GM18508 (cell line): Measurements from ENCODE around the gene C2CD2.

Source experiments
- ATAC-seq: cut with Tn5 transposase; IDR thresholded peaks from one replicate; pipeline ENCODE4 v1.9.1; 2021; ENCODE audit warnings: moderate number of reproducible peaks; ENCODE audit not compliant: insufficient read depth, unreplicated experiment

The C2CD2 gene

GRCh38 chr21:41873426-41873825, 80.4 kb downstream of the C2CD2 start:
- ATAC-seq, result no peak

GRCh38 chr21:41873005-41873404, 80.8 kb downstream of the C2CD2 start:
- ATAC-seq, result no peak

DNA sequence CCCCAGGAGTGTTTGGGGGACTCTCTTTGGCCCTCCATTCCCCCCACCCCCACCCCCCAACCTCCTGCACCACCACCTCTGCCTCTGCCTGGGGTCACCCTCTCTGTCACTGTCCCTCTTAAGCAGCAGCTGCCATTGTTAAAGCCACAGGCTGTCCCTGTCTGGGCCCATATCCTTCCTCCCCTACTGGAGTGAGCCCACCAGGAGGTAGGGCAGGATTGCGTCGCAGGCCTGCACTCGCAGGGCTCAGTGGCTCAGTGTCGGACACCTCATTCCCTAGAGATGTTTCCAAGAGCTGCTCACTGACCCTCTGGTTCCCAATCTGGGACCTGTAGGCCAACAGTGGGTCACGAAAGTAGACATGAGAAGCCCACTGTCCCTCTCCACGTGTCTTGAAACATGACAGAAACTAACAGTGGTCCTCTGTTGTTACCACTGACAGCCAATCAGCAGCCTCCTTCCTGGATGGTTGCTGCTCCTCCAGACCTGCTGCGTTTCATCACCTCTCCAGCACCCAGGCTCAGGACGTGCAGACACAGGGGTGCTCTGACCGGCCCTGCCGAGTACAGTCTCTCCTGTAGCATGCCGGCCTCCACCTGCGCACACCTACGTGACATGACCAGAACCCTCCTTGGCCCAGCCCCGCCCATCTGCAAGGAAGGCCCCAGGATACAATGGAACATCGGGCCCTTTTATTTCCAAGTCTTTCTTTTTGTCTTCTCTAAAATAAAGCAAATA, 82.4 kb downstream of the C2CD2 start:
- no peak for ATAC-seq

DNA sequence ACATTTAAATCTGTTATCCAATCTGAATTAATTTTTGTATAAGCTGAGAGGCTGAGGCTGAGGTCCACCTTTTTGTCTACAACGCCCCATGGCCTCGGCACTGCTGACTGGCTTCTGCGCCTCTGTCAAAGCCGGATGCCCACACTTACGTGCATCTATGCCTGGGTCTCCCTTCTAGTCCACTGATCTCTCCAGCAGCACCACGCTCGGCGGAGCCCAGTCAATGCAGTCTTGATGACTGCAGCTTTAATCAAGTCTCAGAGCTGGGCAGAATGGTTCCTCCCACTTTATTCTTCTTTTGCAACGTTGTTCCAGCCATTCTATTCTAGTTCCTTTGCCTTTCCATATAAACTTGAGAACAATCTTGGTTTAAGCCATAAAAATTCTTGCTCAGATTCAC, 84.0 kb downstream of the C2CD2 start:
- no peak for ATAC-seq

DNA sequence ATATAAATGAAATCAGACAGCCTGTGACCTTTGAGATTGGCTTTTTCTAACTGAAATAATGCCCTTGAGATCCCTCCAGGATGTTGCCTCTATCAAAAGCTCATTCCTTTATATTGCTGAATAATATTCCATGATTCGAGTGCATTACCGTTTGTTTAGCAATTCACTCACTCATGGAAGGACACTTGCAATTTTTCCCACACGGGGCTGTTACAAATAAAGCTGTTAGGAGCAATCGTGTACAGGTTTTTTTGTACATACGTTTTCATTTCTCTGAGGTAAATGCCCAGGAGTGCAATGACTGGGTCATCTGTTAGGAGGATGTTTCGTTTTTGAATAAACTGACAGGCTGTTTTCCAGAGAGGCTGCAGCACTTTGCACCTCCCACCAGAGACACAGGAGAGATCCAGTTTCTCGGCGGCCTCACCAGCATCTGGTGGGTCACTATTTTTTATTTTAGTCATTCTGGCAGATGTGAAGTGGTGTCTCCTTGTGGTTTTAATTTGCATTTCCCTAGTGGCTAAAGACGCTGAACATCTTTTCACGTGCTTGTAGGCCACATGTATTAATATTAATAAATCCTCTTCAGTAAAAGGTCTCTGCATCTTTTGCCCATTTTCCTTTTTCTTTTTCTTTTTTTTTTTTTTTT, 85.6 kb downstream of the C2CD2 start:
- ATAC-seq, result peak; percentile 38

- no peak for ATAC-seq
These were observed 86.5 kb downstream of the C2CD2 start for GRCh38 chr21:41867313-41867712.

GRCh38 chr21:41866274-41866809, 87.5 kb downstream of the C2CD2 start:
- no peak for ATAC-seq

DNA sequence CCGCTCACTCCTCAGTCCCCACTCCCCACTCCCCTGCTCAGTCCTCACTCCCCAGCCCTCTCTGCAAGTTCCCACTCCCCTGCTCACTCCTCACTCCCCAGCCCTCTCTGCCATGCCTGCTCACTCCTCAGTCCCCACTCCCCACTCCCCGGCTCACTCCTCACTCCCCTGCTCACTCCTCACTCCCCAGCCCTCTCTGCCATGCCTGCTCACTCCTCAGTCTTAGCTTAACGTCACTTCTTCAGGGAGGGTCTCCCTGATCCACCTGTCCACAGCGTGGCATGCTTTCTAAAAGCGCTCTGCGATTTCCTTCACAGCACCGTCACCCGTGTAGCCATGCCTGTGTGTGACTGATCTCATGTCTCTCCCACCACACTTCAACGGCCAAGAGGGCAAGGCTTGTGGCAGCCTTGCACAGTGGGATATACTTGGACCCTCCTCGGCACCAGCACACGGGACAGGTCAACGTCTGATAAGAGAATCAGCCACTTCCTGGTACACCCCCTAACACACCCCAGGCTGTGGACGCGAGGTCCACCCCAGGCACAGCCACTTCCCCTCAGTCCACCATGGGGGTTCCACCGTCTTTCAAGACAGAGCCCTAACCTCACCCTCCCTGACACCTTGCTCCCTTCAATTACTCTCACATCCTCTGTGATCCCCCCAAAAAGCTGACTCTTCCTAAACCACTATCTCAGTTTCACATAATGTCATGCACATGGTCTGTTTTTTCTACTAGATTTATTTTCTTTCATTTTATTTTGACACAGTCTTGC, 88.6 kb downstream of the C2CD2 start:
- peak; percentile 43 for ATAC-seq

DNA sequence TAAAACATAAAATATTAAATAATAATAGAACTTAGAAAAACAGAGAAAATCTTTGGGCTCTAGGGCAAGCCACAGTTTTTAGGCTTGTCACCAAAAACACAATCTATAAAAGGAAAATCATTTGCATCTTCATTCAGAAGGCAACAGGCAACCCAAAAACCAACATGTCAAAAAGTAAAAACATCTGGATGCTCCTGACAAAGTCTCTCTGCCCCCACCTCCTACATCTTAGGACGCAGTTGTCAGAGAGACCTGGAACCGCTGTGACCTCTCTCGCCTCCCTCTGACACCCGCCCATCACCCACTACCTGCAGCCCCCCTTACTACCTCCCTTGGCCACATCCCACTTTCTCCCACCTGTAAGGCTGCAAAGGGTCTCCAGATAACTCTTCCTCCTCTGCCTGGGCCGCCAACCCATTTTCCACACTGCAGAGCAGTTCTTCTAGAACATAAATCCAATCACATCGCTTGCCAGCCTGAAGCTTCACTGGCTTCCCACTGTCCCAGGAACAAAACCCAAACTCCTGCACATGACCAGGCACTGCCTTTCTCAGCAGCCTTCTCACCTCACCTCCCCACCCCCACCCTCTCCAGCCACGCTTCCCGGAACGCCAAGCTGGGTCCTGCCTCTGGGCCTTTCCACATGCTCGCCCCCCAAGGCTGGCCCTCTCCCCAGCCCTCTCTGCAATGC, 89.4 kb downstream of the C2CD2 start:
- no peak for ATAC-seq

DNA sequence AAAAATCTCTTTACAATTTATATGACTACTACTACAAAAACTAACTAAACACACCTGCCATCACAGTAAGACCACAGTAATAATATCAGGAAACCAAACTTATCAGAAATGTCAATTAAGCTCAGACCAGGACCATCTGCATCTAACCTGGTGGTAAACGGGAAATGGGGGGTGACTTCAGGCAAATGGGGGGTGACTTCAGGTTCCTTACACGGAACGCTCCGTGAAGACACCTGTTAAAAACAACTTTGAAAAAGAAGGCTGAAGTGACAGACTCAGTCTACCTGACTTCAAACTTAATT, 90.4 kb downstream of the C2CD2 start:
- ATAC-seq, result no peak

- no peak for ATAC-seq
These were observed 91.8 kb downstream of the C2CD2 start for GRCh38 chr21:41861987-41862386.

DNA sequence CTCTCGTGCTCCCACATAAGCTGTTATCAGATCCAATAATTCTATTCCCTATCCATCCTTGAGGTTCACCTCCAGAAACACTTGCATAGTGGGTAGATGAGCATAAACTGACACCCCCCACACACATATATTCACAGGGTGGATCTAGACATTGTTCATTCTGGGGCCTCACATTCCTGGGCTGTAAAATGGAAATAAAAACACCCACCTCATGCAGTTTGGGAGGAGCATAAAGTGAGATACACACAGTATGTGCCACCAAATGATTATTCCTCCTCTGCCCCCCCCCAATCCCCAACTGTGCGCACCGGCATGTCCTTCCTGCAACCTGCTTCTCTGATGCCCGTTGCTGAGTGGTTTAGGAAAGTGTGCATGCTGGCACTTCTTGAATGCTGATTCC, 92.6 kb downstream of the C2CD2 start:
- ATAC-seq, result no peak

DNA sequence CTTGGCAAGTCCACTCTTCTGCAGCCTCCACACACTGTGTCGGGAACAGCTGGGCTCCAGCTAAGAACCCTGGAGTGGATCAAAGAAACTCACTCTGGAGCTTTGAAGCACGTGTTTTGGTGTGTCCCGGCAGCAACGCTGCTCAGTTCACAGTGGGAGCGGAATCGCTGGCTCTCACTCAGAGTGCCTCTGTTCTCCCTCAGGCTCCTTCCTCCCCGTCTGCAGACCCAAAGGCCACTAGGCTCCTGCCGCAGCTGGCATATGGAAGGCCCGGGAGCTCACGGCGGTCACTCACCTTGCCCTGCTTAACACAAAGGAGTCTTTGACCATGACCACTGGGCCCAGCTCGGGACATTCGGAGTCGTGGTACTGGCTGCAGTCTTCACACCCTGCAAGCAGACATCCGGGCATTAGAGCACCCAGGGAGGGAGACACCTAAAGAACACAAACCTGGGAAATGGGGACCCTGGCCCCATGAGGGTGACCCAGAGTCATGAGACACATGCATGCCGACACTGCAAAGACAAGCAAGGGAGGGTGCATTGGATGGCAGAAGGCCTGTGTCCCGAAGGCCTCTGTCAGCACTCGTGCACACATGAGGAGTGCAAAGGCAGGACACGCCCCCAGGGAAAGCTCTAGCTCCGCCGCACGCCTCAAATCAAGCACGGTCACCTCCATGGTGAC, 94.4 kb downstream of the C2CD2 start:
- no peak for ATAC-seq

- no peak for ATAC-seq
These were observed 95.1 kb downstream of the C2CD2 start for GRCh38 chr21:41858466-41859296.

DNA sequence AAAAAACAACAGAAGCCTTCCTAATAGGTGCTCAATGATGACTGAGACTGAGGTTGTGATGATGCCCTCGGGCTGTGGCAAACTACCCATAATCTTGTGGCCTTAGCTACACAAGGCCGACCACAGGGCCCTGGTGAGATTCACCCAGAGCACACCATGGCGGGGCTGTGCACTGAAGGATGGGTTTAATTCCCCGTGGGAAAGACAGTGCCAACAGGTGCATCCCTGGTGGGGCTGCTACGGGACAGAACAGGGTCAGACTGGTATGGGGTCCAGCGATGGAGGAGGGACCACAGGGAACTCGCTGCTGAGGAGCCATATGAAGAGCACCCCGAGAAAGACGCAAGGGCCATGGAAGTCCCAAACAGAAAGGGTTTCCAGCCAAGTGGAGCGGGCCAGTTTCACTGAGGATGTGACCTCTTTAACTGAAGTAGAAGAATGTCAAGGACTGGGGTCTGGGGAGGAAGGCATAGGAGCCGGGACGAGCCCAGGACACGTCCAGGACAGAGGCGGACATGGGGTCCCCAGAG, 96.0 kb downstream of the C2CD2 start:
- ATAC-seq, result no peak

GRCh38 chr21:41856572-41856971, 97.2 kb downstream of the C2CD2 start:
- no peak for ATAC-seq

- ATAC-seq, result no peak
These were observed 99.3 kb downstream of the C2CD2 start for GRCh38 chr21:41854426-41854995.

- ATAC-seq, result no peak
These were observed 100.9 kb downstream of the C2CD2 start for GRCh38 chr21:41852929-41853320.
